ENCODE results near the gene SORBS1.

SORBS1 gene

GRCh38 chr10:95309958-95310357, 251.2 kb downstream of the SORBS1 start:
- H3K27ac ChIP-seq: no peak overlapping the region
- DNase-seq (ENCODE audit: low read depth, low spot score): no peak

GRCh38 chr10:95308389-95309302, 252.5 kb downstream of the SORBS1 start:
- peak overlapping the region; percentile 16 for H3K27ac ChIP-seq
- DNase-seq (ENCODE audit: low read depth, low spot score): peak; percentile 75

- no peak overlapping the region for H3K27ac ChIP-seq
- no peak for DNase-seq (ENCODE audit: low read depth, low spot score)
Measured at GRCh38 chr10:95306851-95307250, 254.3 kb downstream of the SORBS1 start.

- no peak overlapping the region for H3K27ac ChIP-seq
- no peak for DNase-seq (ENCODE audit: low read depth, low spot score)
Measured at GRCh38 chr10:95306318-95306650, 254.9 kb downstream of the SORBS1 start.

DNA sequence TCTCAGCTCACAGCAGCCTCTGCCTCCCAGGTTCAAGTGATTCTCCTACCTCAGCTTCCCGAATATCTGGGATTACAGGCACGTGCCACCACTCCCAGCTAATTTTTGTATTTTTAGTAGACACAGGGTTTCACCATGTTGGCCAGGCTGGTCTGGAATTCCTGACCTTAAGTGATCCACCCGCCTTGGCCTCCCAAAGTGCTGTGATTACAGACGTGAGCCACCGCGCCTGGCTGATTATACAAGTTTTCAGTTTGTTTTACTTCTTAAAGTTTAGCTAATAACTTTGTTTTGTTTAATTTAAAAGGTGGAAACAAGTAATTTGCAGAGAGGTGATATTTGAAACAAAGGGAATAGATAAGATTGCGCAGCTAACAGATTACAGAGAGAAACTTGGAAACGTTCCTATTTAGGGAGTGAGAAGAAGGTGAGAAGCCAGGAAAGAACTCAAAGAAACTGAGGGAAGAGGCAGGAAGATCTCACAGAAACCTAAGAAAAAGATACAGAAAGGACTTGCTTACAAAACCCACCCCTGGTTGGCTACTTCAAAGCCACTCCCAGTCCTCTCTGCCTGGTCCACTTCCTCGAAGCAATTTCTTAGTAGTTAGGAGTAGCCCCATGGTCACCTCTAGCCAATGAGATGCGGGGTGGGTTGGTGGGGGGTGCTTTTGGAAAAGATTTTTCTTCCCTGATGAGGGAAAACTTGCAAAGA, 255.4 kb downstream of the SORBS1 start:
- DNase-seq (ENCODE audit: low read depth, low spot score): no peak
- no peak overlapping the region for H3K27ac ChIP-seq

- H3K27ac ChIP-seq: no peak overlapping the region
- no peak for DNase-seq (ENCODE audit: low read depth, low spot score)
Measured at GRCh38 chr10:95304976-95305375, 256.2 kb downstream of the SORBS1 start.

GRCh38 chr10:95304463-95304862, 256.7 kb downstream of the SORBS1 start:
- H3K27ac ChIP-seq: no peak overlapping the region
- DNase-seq (ENCODE audit: low read depth, low spot score): no peak

- no peak for DNase-seq (ENCODE audit: low read depth, low spot score)
- no peak overlapping the region for H3K27ac ChIP-seq
Measured at GRCh38 chr10:95303950-95304349, 257.2 kb downstream of the SORBS1 start.

DNA sequence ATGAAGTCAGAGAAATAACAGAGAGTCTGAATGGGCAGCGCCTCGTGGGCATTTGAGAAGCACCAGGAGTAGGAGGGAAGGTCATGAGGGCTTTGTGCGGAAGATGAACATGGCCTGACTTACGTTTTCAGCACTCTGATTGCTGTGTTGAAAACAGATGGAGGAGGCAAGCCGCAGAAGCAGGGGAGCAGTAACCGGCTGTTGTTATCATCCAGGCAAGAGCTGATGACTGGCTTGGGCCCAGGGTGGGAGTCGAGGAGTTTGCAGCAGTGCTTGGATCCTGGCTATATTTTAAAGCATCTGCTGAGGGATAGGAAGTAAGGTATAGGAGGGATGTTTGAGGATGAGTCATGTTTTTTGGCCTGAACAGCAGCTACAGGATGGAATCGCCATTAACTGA, 257.6 kb downstream of the SORBS1 start:
- DNase-seq (ENCODE audit: low read depth, low spot score): no peak
- H3K27ac ChIP-seq: no peak overlapping the region

DNA sequence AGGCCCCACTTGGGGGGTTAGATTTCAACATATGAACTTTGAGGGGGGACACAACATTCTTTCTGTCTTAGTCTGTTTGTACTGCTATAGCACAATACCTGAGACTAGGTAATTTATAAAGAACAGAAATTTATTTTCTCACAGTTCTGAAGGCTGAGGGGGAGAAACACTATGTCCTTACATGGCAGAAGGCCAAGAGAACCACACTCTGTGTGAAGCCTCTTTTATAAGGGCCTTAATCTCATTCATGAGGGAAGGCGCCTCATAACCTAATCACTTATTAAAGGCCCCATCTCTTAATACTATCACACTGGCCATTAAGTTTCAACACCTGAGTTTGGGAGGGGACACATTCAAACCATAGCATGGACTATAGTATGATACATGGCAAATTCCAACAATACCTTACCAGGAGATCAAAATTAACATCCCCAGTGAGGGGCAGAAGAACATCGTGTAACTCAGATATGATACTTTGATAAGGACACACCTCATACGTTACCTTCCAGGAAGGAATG, 261.1 kb downstream of the SORBS1 start:
- H3K27ac ChIP-seq: no peak overlapping the region
- DNase-seq (ENCODE audit: low read depth, low spot score): no peak

DNA sequence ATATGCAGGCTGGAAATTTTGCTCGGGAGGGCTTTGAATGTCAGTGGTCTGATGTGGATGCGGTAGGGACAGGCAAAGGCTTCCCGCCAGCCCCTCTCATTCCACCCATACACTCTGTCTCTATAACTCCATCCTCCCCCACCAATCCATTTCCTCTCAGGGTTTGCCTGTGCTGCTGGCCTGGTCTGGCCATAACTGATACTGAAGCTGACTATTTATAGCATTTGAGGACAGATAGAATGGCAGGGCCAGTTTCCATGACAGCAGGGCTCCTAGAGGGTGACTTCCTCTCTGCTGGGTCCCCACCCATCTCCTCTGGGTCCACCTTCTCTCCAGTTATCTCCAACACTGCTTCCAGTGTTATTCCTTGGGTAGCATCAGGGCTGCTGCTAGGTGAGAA, 263.8 kb downstream of the SORBS1 start:
- no peak for DNase-seq (ENCODE audit: low read depth, low spot score)
- H3K27ac ChIP-seq: no peak overlapping the region

DNA sequence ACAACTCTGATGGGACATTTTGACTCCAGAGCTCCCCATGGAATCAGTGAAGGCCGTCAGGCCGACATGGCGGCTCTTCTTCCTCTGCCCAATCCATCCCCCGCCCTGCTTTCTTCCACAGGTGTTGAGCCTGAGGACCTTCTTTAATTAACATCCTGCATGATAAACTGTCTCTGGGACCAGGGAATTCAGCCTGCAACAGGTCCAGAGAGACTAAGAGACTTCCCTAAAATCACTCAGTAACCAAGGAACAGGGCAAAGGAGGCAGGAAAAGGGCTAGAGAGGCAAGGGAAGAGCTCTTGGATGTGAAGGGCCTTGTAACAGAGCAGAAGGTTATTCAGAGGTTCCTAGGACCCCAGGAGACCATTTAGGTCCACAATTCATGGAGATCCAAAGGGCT, 264.4 kb downstream of the SORBS1 start:
- DNase-seq (ENCODE audit: low read depth, low spot score): no peak
- H3K27ac ChIP-seq: no peak overlapping the region

DNA sequence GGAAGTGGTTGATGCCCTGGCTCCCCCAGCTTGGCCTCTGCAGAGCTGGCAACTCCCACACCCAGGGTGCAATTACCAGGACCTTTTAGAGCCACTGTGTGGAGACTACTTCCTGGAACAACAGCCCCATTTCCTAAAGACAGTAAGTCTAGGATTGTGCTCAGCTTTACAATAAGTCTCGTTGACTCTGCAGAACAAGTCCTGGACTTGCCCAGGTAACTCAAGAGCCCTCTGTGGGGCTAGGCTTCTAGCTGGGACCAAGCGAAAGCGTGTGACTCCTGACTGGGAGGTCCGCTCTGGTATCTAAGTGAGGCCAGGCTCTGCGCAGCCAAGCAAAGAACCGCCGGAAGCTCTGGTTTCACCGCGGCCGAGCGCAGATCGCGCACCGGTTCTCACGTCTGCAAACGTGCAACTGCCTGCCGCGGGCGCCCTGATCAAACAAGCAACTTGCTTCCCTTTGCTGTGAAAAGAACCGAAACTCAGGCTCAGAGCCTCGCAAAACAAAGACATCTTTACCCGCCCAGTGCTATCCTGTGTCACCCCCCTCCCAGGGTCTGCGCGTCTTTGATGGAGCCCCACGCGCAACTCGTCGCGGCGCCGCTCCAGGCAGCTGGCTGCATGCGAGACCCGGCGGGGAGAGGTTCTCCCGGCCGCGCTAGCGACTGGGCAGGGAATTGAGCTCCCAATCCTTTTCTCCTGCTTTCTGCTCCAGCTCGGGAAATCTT, 266.0 kb downstream of the SORBS1 start:
- peak overlapping the region; percentile 91 for H3K27ac ChIP-seq
- DNase-seq (ENCODE audit: low read depth, low spot score): peak; percentile 79

- no peak overlapping the region for H3K27ac ChIP-seq
Measured at GRCh38 chr10:95293631-95294030, 267.5 kb downstream of the SORBS1 start.

DNA sequence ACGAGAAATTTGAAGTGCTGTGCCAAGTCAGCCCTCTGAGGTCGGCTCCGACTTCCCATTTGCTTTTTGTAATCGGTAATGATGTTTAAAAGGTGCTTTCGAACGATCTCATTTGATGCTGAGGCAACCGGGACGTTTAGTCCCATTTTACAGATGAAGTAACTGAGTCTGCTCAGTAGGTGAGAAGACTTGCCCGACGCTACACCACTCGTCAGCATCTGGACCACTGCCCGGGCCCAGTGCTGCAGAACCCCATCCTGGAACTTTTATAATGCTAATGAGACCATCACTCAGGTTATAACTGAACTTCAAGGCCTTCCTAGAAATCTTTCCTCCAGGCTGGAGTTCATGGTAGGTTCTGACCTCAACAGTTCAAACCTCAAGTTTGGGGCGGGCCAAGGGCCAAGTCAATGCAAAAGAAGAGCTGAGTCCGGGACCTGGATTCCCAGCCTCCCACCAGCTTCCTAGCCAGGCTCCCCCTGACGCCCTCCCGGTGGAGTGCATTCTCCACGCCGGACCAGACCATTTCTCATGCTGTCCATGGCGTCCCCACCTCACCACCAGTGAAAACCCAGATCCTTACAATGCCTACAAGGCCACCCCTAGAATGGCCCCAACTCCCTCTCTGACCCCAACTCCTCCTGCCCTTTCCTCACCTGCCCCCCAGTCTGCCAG, 269.7 kb downstream of the SORBS1 start:
- no peak for DNase-seq (ENCODE audit: low read depth, low spot score)
- H3K27ac ChIP-seq: peak overlapping the region; percentile 62

More at GRCh38 chr10:95293631-95294030, 267.5 kb downstream of the SORBS1 start:
- DNase-seq (ENCODE audit: low read depth, low spot score): no peak

DNA sequence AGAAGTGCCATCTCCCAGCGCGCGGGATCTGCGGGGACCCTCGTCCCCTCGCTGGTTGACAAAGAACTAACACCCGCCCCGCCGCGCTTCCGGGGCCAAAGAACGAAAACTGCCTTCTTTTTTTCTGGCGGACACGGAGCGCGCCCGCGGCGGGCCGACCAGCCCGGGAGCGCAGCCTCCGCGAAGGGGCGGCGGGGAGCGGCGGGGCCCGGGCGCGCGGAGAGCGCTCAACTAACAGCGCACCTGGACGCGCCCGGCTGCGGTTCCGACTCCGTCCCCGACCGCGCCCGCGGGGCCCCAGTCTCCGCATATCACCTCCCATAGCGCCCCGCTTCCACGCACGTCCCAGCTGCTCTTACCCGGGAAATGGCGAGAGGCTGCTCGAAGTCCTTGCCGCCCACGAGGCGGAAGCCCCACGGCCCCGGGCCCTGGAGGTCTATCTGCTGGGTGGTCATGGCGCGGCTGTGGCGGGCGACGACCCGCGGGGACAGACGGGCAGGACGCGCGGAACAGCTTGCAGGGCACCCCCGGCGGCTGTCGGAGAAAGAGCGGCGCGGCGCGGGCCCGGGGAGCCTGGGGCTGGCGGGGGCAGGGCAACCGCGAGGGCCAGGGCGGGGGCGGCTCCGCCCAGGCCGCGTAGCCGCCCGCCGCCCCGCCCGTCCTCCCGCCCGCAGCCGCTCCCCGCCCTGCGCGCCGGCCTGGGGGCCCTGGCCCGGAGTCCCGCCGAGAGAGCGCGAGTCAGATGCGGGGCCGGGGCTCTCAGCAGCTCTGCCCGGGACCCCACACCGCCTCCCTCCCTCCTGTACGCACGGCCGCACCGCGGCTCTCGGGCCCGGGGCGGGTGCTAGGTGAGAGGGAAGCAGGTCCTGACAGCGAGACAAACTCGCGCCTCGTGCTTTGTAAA, 270.5 kb downstream of the SORBS1 start, which contains the start of gene PDLIM1:
TSS of gene PDLIM1 (minus strand) at position 543 of the 904 bp plus-strand sequence. CDS start at position 455, 88 bp downstream.
- H3K27ac ChIP-seq: peak within 1 kb of the TSS; percentile 62
- DNase-seq (ENCODE audit: low read depth, low spot score): no peak

GRCh38 chr10:95289921-95290421, 271.2 kb downstream of the SORBS1 start:
- no peak for DNase-seq (ENCODE audit: low read depth, low spot score)
- peak overlapping the region; percentile 62 for H3K27ac ChIP-seq

GRCh38 chr10:95289003-95289920, 271.9 kb downstream of the SORBS1 start:
- H3K27ac ChIP-seq: peak overlapping the region; percentile 62
- DNase-seq (ENCODE audit: low read depth, low spot score): no peak
